OCI-LY7 (cell line): Measurements from ENCODE around the gene RNFT2.

Experiments used
- EZH2phosphoT487 ChIP-seq: fragments of 200-600 bp; sonication (generic); IDR thresholded peaks from 2 replicates; pipeline ENCODE4 v1.6.1; 2018; ENCODE audit warnings: low read depth, borderline replicate concordance, mild to moderate bottlenecking, mixed run types, antibody characterized with exemption, low read length, moderate library complexity, mixed read lengths
- TF ChIP-seq, protein P1 (sequence below): fragments of 200-600 bp; sonication (generic); conservative IDR thresholded peaks from 2 replicates; pipeline ENCODE4 v1.5.1; 2014; ENCODE audit warnings: mild to moderate bottlenecking, antibody characterized with exemption, low read length, moderate library complexity, mixed read lengths

DNA sequence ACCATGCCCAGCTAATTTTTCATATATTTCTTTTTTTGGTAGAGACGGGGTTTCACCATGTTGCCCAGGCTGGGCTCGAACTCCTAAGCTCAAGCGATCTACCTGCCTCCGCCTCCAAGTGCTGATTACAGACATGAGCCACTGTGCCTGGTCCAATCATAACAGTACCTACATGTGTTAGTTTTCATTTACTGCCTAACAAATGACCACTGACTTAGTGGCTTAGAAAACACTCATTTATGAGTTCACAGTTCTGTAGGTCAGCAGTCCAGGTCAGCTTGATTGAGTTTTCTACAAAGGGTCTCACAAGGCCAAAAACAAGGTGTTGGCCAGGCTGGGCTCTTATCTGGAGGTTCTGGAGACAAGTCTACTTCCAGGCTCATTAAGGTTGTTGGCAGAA is 60.6 kb downstream of the RNFT2 start:
- TF ChIP-seq, protein P1, sequence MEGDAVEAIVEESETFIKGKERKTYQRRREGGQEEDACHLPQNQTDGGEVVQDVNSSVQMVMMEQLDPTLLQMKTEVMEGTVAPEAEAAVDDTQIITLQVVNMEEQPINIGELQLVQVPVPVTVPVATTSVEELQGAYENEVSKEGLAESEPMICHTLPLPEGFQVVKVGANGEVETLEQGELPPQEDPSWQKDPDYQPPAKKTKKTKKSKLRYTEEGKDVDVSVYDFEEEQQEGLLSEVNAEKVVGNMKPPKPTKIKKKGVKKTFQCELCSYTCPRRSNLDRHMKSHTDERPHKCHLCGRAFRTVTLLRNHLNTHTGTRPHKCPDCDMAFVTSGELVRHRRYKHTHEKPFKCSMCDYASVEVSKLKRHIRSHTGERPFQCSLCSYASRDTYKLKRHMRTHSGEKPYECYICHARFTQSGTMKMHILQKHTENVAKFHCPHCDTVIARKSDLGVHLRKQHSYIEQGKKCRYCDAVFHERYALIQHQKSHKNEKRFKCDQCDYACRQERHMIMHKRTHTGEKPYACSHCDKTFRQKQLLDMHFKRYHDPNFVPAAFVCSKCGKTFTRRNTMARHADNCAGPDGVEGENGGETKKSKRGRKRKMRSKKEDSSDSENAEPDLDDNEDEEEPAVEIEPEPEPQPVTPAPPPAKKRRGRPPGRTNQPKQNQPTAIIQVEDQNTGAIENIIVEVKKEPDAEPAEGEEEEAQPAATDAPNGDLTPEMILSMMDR, result no peak
- TF ChIP-seq EZH2phosphoT487, result no peak
